Keratinocyte (primary cell): Measurements from ENCODE around the gene PMVK.

Experiments
- CTCF ChIP-seq, 3 experiments: IDR thresholded peaks in 1 of 3; conservative IDR thresholded peaks in 1 of 3; optimal IDR thresholded peaks in 1 of 3; 2 replicates in 2 of 3; 3 replicates in 1 of 3; pipeline versions ENCODE3 to v1.5.1; 2011; ENCODE audit warnings: low read length in 3 of 3, mild to moderate bottlenecking in 3 of 3, moderate library complexity in 2 of 3, control low read depth in 1 of 3, inconsistent platforms in 1 of 3; ENCODE audit not compliant: insufficient read depth in 2 of 3; ENCODE audit errors: extremely low read depth in 1 of 3
- EZH2 ChIP-seq: IDR thresholded peaks from one replicate; pipeline ENCODE4 v1.6.1; 2012; ENCODE audit warnings: inconsistent platforms, mild to moderate bottlenecking, low read length, moderate library complexity

DNA sequence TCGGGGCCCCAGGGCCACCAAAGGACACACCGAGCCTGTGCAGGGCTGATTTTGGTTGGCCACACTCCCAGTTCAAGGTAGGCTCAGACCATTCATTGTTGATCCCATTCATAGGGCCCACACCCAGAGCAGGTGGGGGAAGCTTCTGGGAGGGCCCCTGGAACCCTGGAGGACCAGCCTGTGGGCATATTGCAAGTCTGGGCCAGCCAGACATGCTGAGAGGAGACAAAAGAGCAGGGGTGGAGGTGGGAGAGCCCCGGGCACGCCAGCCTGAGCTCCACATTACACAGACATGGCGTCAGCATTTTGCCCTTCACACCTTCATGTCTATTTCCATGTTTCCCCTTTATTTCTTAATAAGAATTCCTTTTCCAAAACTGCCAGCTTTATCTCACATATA is 25.7 kb downstream of the PMVK start:
- TF ChIP-seq CTCF (optimal IDR thresholded peaks at IDR 0.05 in 1 of 3, IDR thresholded peaks at IDR 0.05 in 1 of 3, conservative IDR thresholded peaks at IDR 0.05 in 1 of 3; ENCODE audit: extremely low read depth in 1 of 3, insufficient read depth in 2 of 3, low read length in 3 of 3) (no peak), EZH2 (no peak)
